OCI-LY7 (cell line): ENCODE data around the gene DGLUCY. TPM values are rescaled to one million over a fixed set of nuclear protein-coding genes. Genes with fewer than 3 reads are reported as not detected.

Experiments
- BruUV-seq: library from RNA; stranded (reverse); fragments of 400-500 nt; replicated peaks from 2 replicates; lab custom pipeline; 2021; lab: Mats Ljungman, UMichigan
- CTCF ChIA-PET: fragments of 300-600 bp; sonication (Branson Sonifier 250); formaldehyde crosslinking; loops from one replicate; lab custom pipeline; 2022; ENCODE audit warnings: antibody characterized with exemption; ENCODE audit not compliant: unreplicated experiment; lab: Charles Lee
- POLR2A ChIA-PET: fragments of 300-600 bp; sonication (Branson Sonifier 250); formaldehyde crosslinking; loops from one replicate; lab custom pipeline; 2022; ENCODE audit warnings: antibody characterized with exemption; lab: Charles Lee
- DNase-seq: peaks from one replicate; pipeline ENCODE4 v3.0.0-alpha.2; 2015; ENCODE audit warnings: low spot score
- H2AFZ ChIP-seq: fragments of 200-600 bp; sonication (generic), shearing (Covaris generic); 2 replicates; pipeline ENCODE4 v1.6.1; 2014; ENCODE audit warnings: mild to moderate bottlenecking, antibody characterized with exemption, low read length, moderate library complexity
- H3K27ac ChIP-seq: fragments of 200-600 bp; sonication (generic); 2 replicates; pipeline ENCODE4 v1.5.1; 2014; ENCODE audit warnings: mixed run types, low read depth, mild to moderate bottlenecking, moderate library complexity, low read length, inconsistent platforms; ENCODE audit not compliant: poor library complexity, severe bottlenecking
- H3K36me3 ChIP-seq: fragments of 200-600 bp; sonication (generic); 2 replicates; pipeline ENCODE4 v1.6.1; 2014; ENCODE audit warnings: mild to moderate bottlenecking, antibody characterized with exemption, low read length, moderate library complexity, mixed read lengths; ENCODE audit not compliant: insufficient read depth
- H3K4me1 ChIP-seq: fragments of 200-600 bp; sonication (generic); 2 replicates; pipeline ENCODE4 v1.5.1; 2014; ENCODE audit warnings: mild to moderate bottlenecking, low read length; ENCODE audit not compliant: insufficient read depth, poor library complexity, severe bottlenecking
- H3K4me2 ChIP-seq: fragments of 200-600 bp; sonication (generic); 2 replicates; pipeline ENCODE4 v1.6.1; 2014; ENCODE audit warnings: mild to moderate bottlenecking, low read length
- H3K4me3 ChIP-seq: fragments of 200-600 bp; sonication (generic); 2 replicates; pipeline ENCODE4 v1.5.1; 2014; ENCODE audit warnings: mild to moderate bottlenecking, low read depth, low read length; ENCODE audit not compliant: poor library complexity, severe bottlenecking
- H3K79me2 ChIP-seq: fragments of 200-600 bp; sonication (generic); 2 replicates; pipeline ENCODE4 v1.6.1; 2016; ENCODE audit warnings: low read depth, mild to moderate bottlenecking, low read length, moderate library complexity, mixed read lengths; ENCODE audit not compliant: insufficient read depth
- H3K9me2 ChIP-seq: fragments of 200-600 bp; sonication (generic); 2 replicates; pipeline ENCODE4 v1.6.1; 2016; ENCODE audit warnings: mild to moderate bottlenecking, low read length, mixed read lengths; ENCODE audit not compliant: insufficient read depth
- H3K9me3 ChIP-seq: fragments of 200-600 bp; sonication (generic); 2 replicates; pipeline ENCODE4 v1.6.1; 2014; ENCODE audit warnings: mild to moderate bottlenecking, mixed run types, low read length, mixed read lengths
- H4K20me1 ChIP-seq: fragments of 200-600 bp; sonication (generic); 2 replicates; pipeline ENCODE4 v1.6.1; 2014; ENCODE audit warnings: mild to moderate bottlenecking, antibody characterized with exemption, low read length, moderate library complexity, mixed read lengths; ENCODE audit not compliant: insufficient read depth
- CTCF ChIP-seq: fragments of 200-600 bp; sonication (generic); conservative IDR thresholded peaks from 2 replicates; pipeline ENCODE4 v1.5.1; 2014; ENCODE audit warnings: mild to moderate bottlenecking, antibody characterized with exemption, low read length, moderate library complexity, mixed read lengths
- EZH2phosphoT487 ChIP-seq: fragments of 200-600 bp; sonication (generic); IDR thresholded peaks from 2 replicates; pipeline ENCODE4 v1.6.1; 2018; ENCODE audit warnings: low read depth, borderline replicate concordance, mild to moderate bottlenecking, mixed run types, antibody characterized with exemption, low read length, moderate library complexity, mixed read lengths
- intact Hi-C: fragments of 100-400 bp; cut with micrococcal nuclease; formaldehyde crosslinking; loops from one replicate; pipeline ENCODE4 v1.10.0; 2022; ENCODE audit not compliant: unreplicated experiment
- total RNA-seq, 2 experiments: library from RNA; depleted of rRNA in 1 of 2; stranded (reverse); fragments of >200 nt in 1 of 2; shearing (Covaris generic) in 1 of 2; gene quantifications; 2 replicates each; pipeline ENCODE4 v1.2.3, GENCODE V29; 2014 to 2022

The DGLUCY gene
- total RNA-seq, 2 experiments from 2014 or later: 37.6 to 56.8 TPM

- no peaks in the 10 kb centered on the region for H3K9me3 ChIP-seq
- H3K4me1 ChIP-seq: peaks cover 11% of the 10 kb centered on the region
- CTCF ChIA-PET: no interaction called here
- no peaks in the 10 kb centered on the region for H4K20me1 ChIP-seq
- no peak for DNase-seq
- H3K4me3 ChIP-seq: no peak overlapping the region
- H3K9me2 ChIP-seq: no peaks in the 10 kb centered on the region
- H3K4me2 ChIP-seq: no peak overlapping the region
- H3K36me3 ChIP-seq: peaks cover 54% of the 10 kb centered on the region
- H3K79me2 ChIP-seq: no peaks in the 10 kb centered on the region
- H3K27ac ChIP-seq: no peak overlapping the region
- TF ChIP-seq CTCF: no peak
- no peak for TF ChIP-seq EZH2phosphoT487
- POLR2A ChIA-PET: no interaction called here
- no peak overlapping the region for H2AFZ ChIP-seq
- intact Hi-C loops: no loop called here
- no TSS peak for BruUV-seq
Observed at GRCh38 chr14:91146661-91147060, 32.8 kb downstream of the DGLUCY start.

GRCh38 chr14:91149462-91149861, 35.6 kb downstream of the DGLUCY start:
- H3K27ac ChIP-seq: no peak overlapping the region
- no peaks in the 10 kb centered on the region for H3K9me3 ChIP-seq
- H4K20me1 ChIP-seq: no peaks in the 10 kb centered on the region
- no peak for DNase-seq
- H3K4me3 ChIP-seq: no peak overlapping the region
- TF ChIP-seq EZH2phosphoT487: no peak
- TF ChIP-seq CTCF: no peak
- intact Hi-C loops: no loop called here
- no peaks in the 10 kb centered on the region for H3K9me2 ChIP-seq
- H3K4me2 ChIP-seq: no peak overlapping the region
- ChIA-PET POLR2A (interaction anchor here (0.5 to 0.9 kb wide), 3 partner anchors 28 to 1242 kb away, joined by 3 to 10 read pairs (median 6); no protein-coding TSS in a partner anchor), CTCF (no interaction called here)
- no TSS peak for BruUV-seq
- no peaks in the 10 kb centered on the region for H3K4me1 ChIP-seq
- no peak overlapping the region for H2AFZ ChIP-seq
- peaks cover 44% of the 10 kb centered on the region for H3K36me3 ChIP-seq
- H3K79me2 ChIP-seq: no peaks in the 10 kb centered on the region

GRCh38 chr14:91152499-91152898, 38.6 kb downstream of the DGLUCY start:
- no peak for DNase-seq
- Histone ChIP-seq H3K4me1 (no peaks in the 10 kb centered on the region), H3K4me2 (no peak overlapping the region), H3K27ac (no peak overlapping the region), H3K36me3 (peaks cover 26% of the 10 kb centered on the region), H3K9me2 (no peaks in the 10 kb centered on the region), H3K9me3 (no peaks in the 10 kb centered on the region), H4K20me1 (no peaks in the 10 kb centered on the region), H2AFZ (no peak overlapping the region), H3K4me3 (no peak overlapping the region), H3K79me2 (no peaks in the 10 kb centered on the region)
- POLR2A ChIA-PET: interaction anchor here (0.6 kb wide), 1 partner anchor 11 kb away, joined by 3 read pairs; no protein-coding TSS in a partner anchor
- TF ChIP-seq CTCF (no peak), EZH2phosphoT487 (no peak)
- no TSS peak for BruUV-seq
- intact Hi-C loops: no loop called here
- CTCF ChIA-PET: no interaction called here
